Measurements from ENCODE around the gene VASP. TPM values are rescaled to one million over a fixed set of nuclear protein-coding genes. Genes with fewer than 3 reads are reported as not detected.

Gene VASP
- total and polyA plus RNA-seq, 2 of the 13 experiments (the other 11 are each of a cell fraction or from before 2014, with no cell fraction given), result 41.8 to 67.1 TPM

GRCh38 chr19:45469132-45469944 lies 37.9 kb upstream of the VASP start (continued):
- peak; percentile 53; the same call in 1 of the 2 replicates for TF ChIP-seq SKIL (CRISPR knock-in tag; IDR thresholded peaks at IDR 0.05; ENCODE audit: borderline replicate concordance)
- no peak for TF ChIP-seq ZSCAN12 (CRISPR knock-in tag; IDR thresholded peaks at IDR 0.05)
- TF ChIP-seq SIX1 (CRISPR knock-in tag; IDR thresholded peaks at IDR 0.05; ENCODE audit: borderline replicate concordance), result no peak
- TF ChIP-seq ARID5B (CRISPR knock-in tag; IDR thresholded peaks at IDR 0.05), result peak; percentile 46
- no peak for TF ChIP-seq ZNF207 (IDR thresholded peaks at IDR 0.05; ENCODE audit: borderline replicate concordance)
- TF ChIP-seq NR2F6 (IDR thresholded peaks at IDR 0.05), result no peak
- peak; percentile 43; the same call in 1 of the 2 replicates for TF ChIP-seq NR2F6 (CRISPR knock-in tag; IDR thresholded peaks at IDR 0.05)
- TF ChIP-seq ZBTB7B (CRISPR knock-in tag; IDR thresholded peaks at IDR 0.05), result no peak
- no peak for TF ChIP-seq ZNF142 (CRISPR knock-in tag; IDR thresholded peaks at IDR 0.05)
- TF ChIP-seq NR3C1 (CRISPR knock-in tag; IDR thresholded peaks at IDR 0.05), result no peak
- no peak for TF ChIP-seq ZNF180 (CRISPR knock-in tag; IDR thresholded peaks at IDR 0.05; ENCODE audit: borderline replicate concordance, low read depth)
- TF ChIP-seq ARHGAP35 (CRISPR knock-in tag; IDR thresholded peaks at IDR 0.05; ENCODE audit: borderline replicate concordance), result no peak
- no peak for TF ChIP-seq ELF3 (CRISPR knock-in tag; IDR thresholded peaks at IDR 0.05)
- no peak for TF ChIP-seq ZNF431 (CRISPR knock-in tag; IDR thresholded peaks at IDR 0.05; ENCODE audit: borderline replicate concordance, low read depth)
- peak; percentile 95 for TF ChIP-seq PATZ1 (CRISPR knock-in tag; IDR thresholded peaks at IDR 0.05)
